ENCODE results near the gene GLG1.
A peak's percentile ranks its signal among the peaks of the same experiment; 100 is the strongest.

The GLG1 gene

GRCh38 chr16:74608944-74609343 is 2.0 kb upstream of the GLG1 start:
- DNase-seq (ENCODE audit: low read depth in 2 of 2), result peak in 1 of 2 donors; percentile 8

GRCh38 chr16:74608381-74608780 is 1.5 kb upstream of the GLG1 start:
- DNase-seq (ENCODE audit: low read depth in 2 of 2), result no peak

GRCh38 chr16:74607962-74608356 is 1.0 kb upstream of the GLG1 start:
- DNase-seq (ENCODE audit: low read depth in 2 of 2), result no peak

GRCh38 chr16:74607310-74607961 is 522 bp upstream of the GLG1 start:
- DNase-seq (ENCODE audit: low read depth in 2 of 2), result no peak

GRCh38 chr16:74605746-74606520 is 981 bp downstream of the GLG1 start:
- no peak for DNase-seq (ENCODE audit: low read depth in 2 of 2)

- DNase-seq (ENCODE audit: low read depth in 2 of 2), result no peak
These were observed 1.6 kb downstream of the GLG1 start for GRCh38 chr16:74605332-74605731.

- no peak for DNase-seq (ENCODE audit: low read depth in 2 of 2)
These were observed 3.1 kb downstream of the GLG1 start for GRCh38 chr16:74603848-74604247.

- peak; percentile 35 for DNase-seq (ENCODE audit: low read depth in 2 of 2)
These were observed 5.6 kb downstream of the GLG1 start for GRCh38 chr16:74601126-74601871.

GRCh38 chr16:74596586-74596985 is 10.3 kb downstream of the GLG1 start:
- no peak for DNase-seq (ENCODE audit: low read depth in 2 of 2)

- no peak for DNase-seq (ENCODE audit: low read depth in 2 of 2)
These were observed 14.1 kb downstream of the GLG1 start for GRCh38 chr16:74592847-74593246.

GRCh38 chr16:74591876-74592650 is 14.9 kb downstream of the GLG1 start:
- DNase-seq (ENCODE audit: low read depth in 2 of 2), result no peak

- DNase-seq (ENCODE audit: low read depth in 2 of 2), result no peak
These were observed 20.0 kb downstream of the GLG1 start for GRCh38 chr16:74586948-74587347.

GRCh38 chr16:74585846-74586443 is 21.0 kb downstream of the GLG1 start:
- DNase-seq (ENCODE audit: low read depth in 2 of 2), result no peak

GRCh38 chr16:74583926-74584666 is 22.8 kb downstream of the GLG1 start:
- DNase-seq (ENCODE audit: low read depth in 2 of 2), result no peak

GRCh38 chr16:74582970-74583369 is 23.9 kb downstream of the GLG1 start:
- DNase-seq (ENCODE audit: low read depth in 2 of 2), result no peak

GRCh38 chr16:74580833-74581232 is 26.1 kb downstream of the GLG1 start:
- DNase-seq (ENCODE audit: low read depth in 2 of 2), result no peak

- no peak for DNase-seq (ENCODE audit: low read depth in 2 of 2)
These were observed 28.1 kb downstream of the GLG1 start for GRCh38 chr16:74578838-74579237.

- no peak for DNase-seq (ENCODE audit: low read depth in 2 of 2)
These were observed 28.5 kb downstream of the GLG1 start for GRCh38 chr16:74578433-74578832.

- DNase-seq (ENCODE audit: low read depth in 2 of 2), result no peak
These were observed 29.0 kb downstream of the GLG1 start for GRCh38 chr16:74577882-74578366.

GRCh38 chr16:74575807-74576643 is 30.9 kb downstream of the GLG1 start:
- no peak for DNase-seq (ENCODE audit: low read depth in 2 of 2)
